ENCODE results near the gene CERK. TPM values are rescaled to one million over a fixed set of nuclear protein-coding genes. Genes with fewer than 3 reads are reported as not detected.

CERK gene
- total RNA-seq, 2 experiments from 2014 or later = 38.4 to 41.8 TPM

DNA sequence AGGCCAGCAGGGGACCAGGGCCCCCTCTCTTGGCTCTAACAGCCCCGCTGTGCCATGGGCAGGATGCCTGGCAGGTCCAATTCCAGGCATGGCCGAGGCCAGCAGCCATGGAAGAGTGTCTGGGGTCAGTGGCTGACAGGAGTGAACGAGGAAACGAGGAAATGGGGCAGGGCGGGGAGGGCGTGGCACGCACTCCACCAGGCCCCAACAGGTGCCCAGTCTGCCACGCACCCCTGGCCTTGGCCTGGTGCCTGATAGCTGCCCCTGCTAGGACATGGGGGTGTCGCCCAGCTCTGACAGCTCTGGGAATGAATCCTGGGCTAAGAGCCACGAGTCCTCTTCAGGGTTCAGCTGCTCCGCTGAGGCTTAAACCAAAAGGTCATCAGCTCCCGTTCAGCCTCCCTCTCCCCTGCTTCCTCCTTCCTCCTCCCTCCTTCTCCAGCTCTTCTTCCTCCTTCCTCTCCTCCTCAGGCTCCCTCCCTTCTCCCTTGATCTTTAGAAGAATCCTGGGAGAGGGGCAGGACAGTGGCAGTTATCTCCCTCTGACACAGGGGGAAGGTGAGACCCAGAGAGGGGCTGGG is 12.9 kb upstream of the CERK start:
- H3K9me3 Mint-ChIP-seq = no peaks in the 10 kb centered on the region
- DNase-seq = no peak
- peak overlapping the region; percentile 87 for H3K27ac Mint-ChIP-seq
- POLR2A ChIA-PET = interaction anchor here (2.1 kb wide), 1 partner anchor 11 kb away, joined by 10 read pairs; the partner anchor contains the start of gene TBC1D22A
- H3K27me3 Mint-ChIP-seq = no peaks in the 10 kb centered on the region
- intact Hi-C loops (cut with micrococcal nuclease) = no loop called here
- no peak for ATAC-seq
- CTCF ChIA-PET = interaction anchor here (0.9 to 2.7 kb wide), 3 partner anchors 8 to 10 kb away, joined by 3 to 43 read pairs (median 3); no protein-coding TSS in a partner anchor
- H3K4me3 Mint-ChIP-seq = no peak overlapping the region
- H3K4me1 Mint-ChIP-seq (ENCODE audit: low read depth) = peaks cover 31% of the 10 kb centered on the region
- TF ChIP-seq, protein P1, sequence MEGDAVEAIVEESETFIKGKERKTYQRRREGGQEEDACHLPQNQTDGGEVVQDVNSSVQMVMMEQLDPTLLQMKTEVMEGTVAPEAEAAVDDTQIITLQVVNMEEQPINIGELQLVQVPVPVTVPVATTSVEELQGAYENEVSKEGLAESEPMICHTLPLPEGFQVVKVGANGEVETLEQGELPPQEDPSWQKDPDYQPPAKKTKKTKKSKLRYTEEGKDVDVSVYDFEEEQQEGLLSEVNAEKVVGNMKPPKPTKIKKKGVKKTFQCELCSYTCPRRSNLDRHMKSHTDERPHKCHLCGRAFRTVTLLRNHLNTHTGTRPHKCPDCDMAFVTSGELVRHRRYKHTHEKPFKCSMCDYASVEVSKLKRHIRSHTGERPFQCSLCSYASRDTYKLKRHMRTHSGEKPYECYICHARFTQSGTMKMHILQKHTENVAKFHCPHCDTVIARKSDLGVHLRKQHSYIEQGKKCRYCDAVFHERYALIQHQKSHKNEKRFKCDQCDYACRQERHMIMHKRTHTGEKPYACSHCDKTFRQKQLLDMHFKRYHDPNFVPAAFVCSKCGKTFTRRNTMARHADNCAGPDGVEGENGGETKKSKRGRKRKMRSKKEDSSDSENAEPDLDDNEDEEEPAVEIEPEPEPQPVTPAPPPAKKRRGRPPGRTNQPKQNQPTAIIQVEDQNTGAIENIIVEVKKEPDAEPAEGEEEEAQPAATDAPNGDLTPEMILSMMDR (IDR thresholded peaks at IDR 0.05) = no peak
- peaks cover under 1% of the 10 kb centered on the region for H3K36me3 Mint-ChIP-seq (ENCODE audit: low read depth)

DNA sequence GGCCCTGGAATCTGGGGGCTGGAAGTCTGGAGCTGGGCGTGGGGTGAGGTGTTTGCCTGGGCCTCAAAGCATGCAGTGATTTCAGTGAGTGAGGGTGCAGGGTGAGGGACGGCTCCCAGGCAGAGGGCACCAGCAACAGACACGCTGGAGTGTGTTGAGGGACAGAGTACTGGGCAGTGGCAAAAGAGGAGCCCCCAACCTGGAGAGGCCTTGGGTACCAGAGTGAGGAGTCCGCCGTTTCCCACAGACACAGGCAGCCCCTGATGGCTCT is 12.4 kb upstream of the CERK start:
- peaks cover 31% of the 10 kb centered on the region for H3K4me1 Mint-ChIP-seq (ENCODE audit: low read depth)
- no peaks in the 10 kb centered on the region for H3K27me3 Mint-ChIP-seq
- TF ChIP-seq, protein P1 (IDR thresholded peaks at IDR 0.05) = no peak
- ATAC-seq = no peak
- CTCF ChIA-PET = interaction anchor here (0.9 to 2.7 kb wide), 4 partner anchors 8 to 11 kb away, joined by 3 to 43 read pairs (median 4); no protein-coding TSS in a partner anchor
- POLR2A ChIA-PET = interaction anchor here (2.1 kb wide), 1 partner anchor 11 kb away, joined by 10 read pairs; the partner anchor contains the start of gene TBC1D22A
- no peaks in the 10 kb centered on the region for H3K36me3 Mint-ChIP-seq (ENCODE audit: low read depth)
- DNase-seq = no peak
- no peaks in the 10 kb centered on the region for H3K9me3 Mint-ChIP-seq
- intact Hi-C loops (cut with micrococcal nuclease) = no loop called here
- no peak overlapping the region for H3K4me3 Mint-ChIP-seq
- H3K27ac Mint-ChIP-seq = peak overlapping the region; percentile 87

DNA sequence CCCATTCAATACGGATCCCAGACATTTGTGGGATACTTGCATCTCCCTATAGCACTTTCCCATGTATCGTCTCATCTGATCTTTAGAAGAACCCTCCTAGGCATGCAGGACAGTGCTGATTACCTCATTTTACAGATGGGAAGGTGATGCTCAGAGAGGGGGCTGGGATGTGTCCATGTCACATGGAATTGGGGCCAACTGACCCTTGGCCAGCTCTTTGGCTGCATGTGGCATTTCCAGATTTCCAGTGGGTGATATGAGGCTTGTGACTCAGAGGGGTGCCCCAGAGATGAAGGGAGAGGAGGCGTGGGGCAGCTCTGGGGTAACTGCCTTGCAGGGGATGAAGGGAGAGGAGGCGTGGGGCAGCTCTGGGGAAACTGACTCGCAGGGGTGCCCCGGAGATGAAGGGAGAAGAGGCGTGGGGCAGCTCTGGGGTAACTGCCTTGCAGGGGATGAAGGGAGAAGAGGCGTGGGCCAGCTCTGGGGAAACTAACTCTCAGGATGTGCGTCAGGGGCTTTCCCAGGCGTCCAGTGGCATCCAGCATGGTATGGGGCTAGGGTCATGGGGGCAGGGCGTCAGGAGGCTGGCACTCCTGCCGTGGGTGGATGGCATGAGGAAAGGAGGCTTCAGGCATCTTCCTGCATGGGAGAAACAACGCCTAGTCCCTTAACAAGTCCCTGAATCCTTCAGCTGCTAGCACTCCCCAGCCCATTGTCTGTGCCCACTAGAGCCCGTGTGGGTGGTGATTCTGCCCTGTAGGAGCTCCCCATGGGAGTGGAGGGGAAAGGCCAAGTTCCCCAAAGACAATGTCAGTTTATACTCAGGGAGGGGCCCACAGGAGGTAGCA is 11.9 kb upstream of the CERK start:
- peaks cover 31% of the 10 kb centered on the region for H3K4me1 Mint-ChIP-seq (ENCODE audit: low read depth)
- H3K36me3 Mint-ChIP-seq (ENCODE audit: low read depth) = no peaks in the 10 kb centered on the region
- DNase-seq = peak; percentile 35
- POLR2A ChIA-PET = interaction anchor here (0.9 to 2.4 kb wide), 6 partner anchors 9 to 18 kb away, joined by 3 to 14 read pairs (median 8); partner anchors contain the start of genes CERK and TBC1D22A
- H3K4me3 Mint-ChIP-seq = peak overlapping the region; percentile 51
- H3K9me3 Mint-ChIP-seq = no peaks in the 10 kb centered on the region
- no peaks in the 10 kb centered on the region for H3K27me3 Mint-ChIP-seq
- TF ChIP-seq, protein P1 (IDR thresholded peaks at IDR 0.05) = no peak
- H3K27ac Mint-ChIP-seq = peak overlapping the region; percentile 87
- CTCF ChIA-PET = interaction anchor here (0.9 to 2.7 kb wide), 4 partner anchors 8 to 53 kb away, joined by 3 to 43 read pairs (median 8); no protein-coding TSS in a partner anchor
- peak; percentile 32 for ATAC-seq
- intact Hi-C loops (cut with micrococcal nuclease) = no loop called here

DNA sequence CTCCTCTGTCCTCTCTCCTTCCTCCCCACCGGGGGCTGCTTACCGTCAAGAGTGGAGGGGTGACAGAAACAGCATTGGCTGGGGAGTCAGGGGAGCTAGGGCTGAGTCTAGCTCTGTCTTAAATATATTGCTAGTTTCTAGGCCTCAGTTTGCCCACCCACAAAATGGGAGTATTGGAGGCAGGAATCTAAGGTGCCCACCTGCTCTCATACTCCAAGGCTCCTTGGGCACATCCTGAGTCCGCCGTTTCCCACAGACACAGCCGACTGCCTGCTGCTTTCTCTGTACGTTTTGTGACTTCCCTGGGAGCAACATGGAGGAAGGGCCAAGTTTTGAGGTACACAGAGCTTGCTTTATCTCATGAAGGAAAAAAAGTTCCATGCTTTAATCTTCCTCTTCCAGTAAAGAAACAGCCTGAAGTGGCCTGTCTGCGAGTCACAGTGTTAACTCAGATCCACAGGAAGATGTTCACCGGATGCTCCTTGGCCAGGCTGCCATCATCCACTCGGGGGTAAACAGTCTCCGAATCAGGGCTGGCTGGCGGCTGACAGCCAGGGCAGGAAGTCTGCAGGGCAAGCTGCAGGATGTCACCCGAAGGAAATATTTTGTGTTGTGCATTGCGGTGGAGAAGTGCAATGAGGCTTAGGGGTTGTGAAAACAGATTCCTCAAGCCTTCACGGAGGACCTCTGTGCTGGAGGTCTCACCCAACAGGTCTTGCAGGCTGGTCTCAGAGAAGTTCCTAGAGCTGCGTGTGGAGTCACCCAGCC is 11.0 kb upstream of the CERK start:
- intact Hi-C loops (cut with micrococcal nuclease) = no loop called here
- TF ChIP-seq, protein P1 (IDR thresholded peaks at IDR 0.05) = no peak
- Mint-ChIP-seq H3K4me3 (peak overlapping the region; percentile 51), H3K9me3 (no peaks in the 10 kb centered on the region), H3K4me1 (ENCODE audit: low read depth) (peaks cover 27% of the 10 kb centered on the region), H3K27ac (peak overlapping the region; percentile 87), H3K27me3 (no peaks in the 10 kb centered on the region), H3K36me3 (ENCODE audit: low read depth) (no peaks in the 10 kb centered on the region)
- ATAC-seq (peak; percentile 88), DNase-seq (peak; percentile 72)
- ChIA-PET POLR2A (interaction anchor here (0.9 to 2.4 kb wide), 5 partner anchors 9 to 19 kb away, joined by 3 to 14 read pairs (median 7); partner anchors contain the start of genes CERK and TBC1D22A), CTCF (interaction anchor here (0.9 to 2.7 kb wide), 7 partner anchors 8 to 54 kb away, joined by 3 to 43 read pairs (median 5); no protein-coding TSS in a partner anchor)
